Lung (tissue), 12 donors: ENCODE results near the gene PABPN1L. TPM values are rescaled to one million over a fixed set of nuclear protein-coding genes. Genes with fewer than 3 reads are reported as not detected.

Source experiments
- ATAC-seq: fragments of 200-7000 bp; cut with Tn5 transposase; one replicate; pipeline ENCODE4 v1.9.1; 2020; ENCODE audit warnings: moderate number of reproducible peaks; ENCODE audit not compliant: insufficient read depth, low FRiP score
- DNase-seq, 3 donors: peaks; one replicate each; pipeline ENCODE4 v3.0.0-alpha.2; 2013 to 2017
- H3K27ac ChIP-seq, 2 donors: one replicate each; pipeline ENCODE4 v1.5.1; 2013; ENCODE audit warnings: mild to moderate bottlenecking in 2 of 2, moderate library complexity in 2 of 2, control low read depth in 1 of 2, inconsistent platforms in 1 of 2, low read depth in 1 of 2, low read length in 1 of 2
- H3K27me3 ChIP-seq, 3 donors: one replicate each; pipeline ENCODE4 v1.5.1; 2013; ENCODE audit warnings: low read length in 2 of 3; ENCODE audit not compliant: control insufficient read depth in 3 of 3, insufficient read depth in 3 of 3
- H3K36me3 ChIP-seq, 4 donors: one replicate each; pipeline ENCODE4 v1.5.1; 2013; ENCODE audit warnings: low read length in 4 of 4, mild to moderate bottlenecking in 1 of 4, moderate library complexity in 1 of 4; ENCODE audit not compliant: control insufficient read depth in 4 of 4, insufficient read depth in 4 of 4
- H3K4me1 ChIP-seq, 5 donors: one replicate each; pipeline ENCODE4 v1.5.1; 2013; ENCODE audit warnings: low read length in 5 of 5, mild to moderate bottlenecking in 2 of 5, moderate library complexity in 1 of 5; ENCODE audit not compliant: control insufficient read depth in 5 of 5, insufficient read depth in 5 of 5
- H3K4me3 ChIP-seq: one replicate; pipeline ENCODE4 v1.5.1; 2013; ENCODE audit warnings: mild to moderate bottlenecking, control low read depth, moderate library complexity
- H3K9ac ChIP-seq, 2 donors: one replicate each; pipeline ENCODE4 v1.5.1; 2013; ENCODE audit warnings: low read length in 2 of 2, control low read depth in 1 of 2; ENCODE audit not compliant: insufficient read depth in 1 of 2
- H3K9me3 ChIP-seq, 4 donors: one replicate each; pipeline ENCODE4 v1.5.1; 2013; ENCODE audit warnings: low read length in 3 of 4, mild to moderate bottlenecking in 1 of 4, moderate library complexity in 1 of 4; ENCODE audit not compliant: control insufficient read depth in 4 of 4, insufficient read depth in 3 of 4
- CTCF ChIP-seq: IDR thresholded peaks from 2 replicates; pipeline ENCODE4 v1.5.1; 2012; ENCODE audit warnings: mild to moderate bottlenecking; ENCODE audit errors: control extremely low read depth, extremely low read depth
- WGBS, 2 donors: extraction: QIAGEN DNeasy Blood & Tissue Kit; methylation state at CpG; one replicate each; pipeline ENCODE4 v1.1.7; 2013; 5-methylcytosine and 5-hydroxymethylcytosine counted together
- polyA plus RNA-seq, 2 donors: library from polyadenylated mRNA; stranded (reverse); fragments of 200-250 nt; gene quantifications; one replicate each; pipeline ENCODE4 v1.2.1, GENCODE V29; 2013
- total RNA-seq, 2 donors: library from RNA; depleted of rRNA in 1 of 2; stranded (reverse); fragments of >200 nt in 1 of 2; gene quantifications; one replicate each; pipeline ENCODE4 v1.2.1, GENCODE V29; 2014 to 2021
- donor health status: control.
- donor health status: control.
- donor health status: Bipolar disorder and iron deficiency.
- donor health status: healthy.
- donor health status: DM: yes; HTN: yes; CAD: no.

PABPN1L gene
- total and polyA plus RNA-seq, 4 donors, result 0.03 to 0.22 TPM; not detected in 2

DNA sequence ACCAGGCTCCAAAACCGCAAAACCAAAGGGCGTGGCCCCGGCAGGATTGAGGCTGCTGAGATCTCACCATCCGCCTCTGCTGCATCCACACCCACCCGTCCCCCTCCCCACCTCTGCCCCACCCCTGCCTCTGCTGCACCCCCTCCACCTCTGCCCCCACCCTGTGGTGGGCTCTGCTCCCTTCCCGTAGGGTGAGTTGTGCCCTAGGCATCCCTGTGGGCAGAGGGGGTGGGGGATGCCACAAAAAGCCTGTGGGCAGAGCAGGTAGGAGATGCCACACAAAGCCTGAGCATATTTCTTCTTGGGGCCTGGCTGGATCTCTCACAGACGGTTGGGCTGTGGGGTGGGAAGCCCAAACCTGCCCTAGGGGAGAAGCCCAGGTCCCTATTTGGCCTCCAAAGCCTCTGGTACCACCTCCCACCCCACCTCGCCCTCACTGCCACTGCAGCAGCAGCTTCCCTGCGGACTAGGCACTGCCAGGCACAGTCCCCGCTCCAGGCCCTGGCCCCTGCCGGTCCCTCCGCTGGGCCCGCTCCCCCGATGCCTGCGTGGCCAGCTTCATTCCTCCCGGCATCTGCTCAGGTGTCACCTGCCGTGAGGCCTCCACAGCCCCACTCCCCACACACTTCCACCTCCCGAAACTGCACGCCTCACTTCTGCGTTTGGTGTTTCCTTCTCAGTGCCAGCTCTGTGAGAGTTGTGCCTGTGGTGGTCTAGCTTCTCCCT lies 11.3 kb upstream of the PABPN1L start:
- ATAC-seq, result no peak
- no peak overlapping the region for H3K4me3 ChIP-seq
- H3K9me3 ChIP-seq, result peaks cover 0 to 5% (median 0%) of the 10 kb centered on the region in 4 donors
- no peak overlapping the region for H3K9ac ChIP-seq
- peaks cover 0 to 15% (median 9%) of the 10 kb centered on the region in 5 donors for H3K4me1 ChIP-seq
- H3K27ac ChIP-seq, result no peak overlapping the region
- DNase-seq, result no peak
- TF ChIP-seq CTCF, result no peak
- peaks cover 0 to 6% (median 3%) of the 10 kb centered on the region in 3 donors for H3K27me3 ChIP-seq
- peaks cover 0 to 12% (median 0%) of the 10 kb centered on the region in 4 donors for H3K36me3 ChIP-seq
- 86 to 91% methylated on average over 20 of the region's 20 CpGs for WGBS, 2 donors

- Histone ChIP-seq H3K4me1 (peaks cover 0 to 15% (median 3%) of the 10 kb centered on the region in 5 donors), H3K4me3 (no peak overlapping the region), H3K27ac (no peak overlapping the region), H3K9ac (no peak overlapping the region), H3K9me3 (peaks cover 0 to 5% (median 0%) of the 10 kb centered on the region in 4 donors), H3K27me3 (peaks cover 0 to 6% (median 3%) of the 10 kb centered on the region in 3 donors), H3K36me3 (peaks cover 0 to 12% (median 0%) of the 10 kb centered on the region in 4 donors)
- 91 to 94% methylated on average over 33 of the region's 33 CpGs for WGBS, 2 donors
- TF ChIP-seq CTCF, result no peak
- ATAC-seq (no peak), DNase-seq (no peak)
Observed at GRCh38 chr16:88876942-88877526, 10.6 kb upstream of the PABPN1L start.

GRCh38 chr16:88875703-88876234 lies 9.3 kb upstream of the PABPN1L start:
- Histone ChIP-seq H3K9me3 (peaks cover 0 to 5% (median 0%) of the 10 kb centered on the region in 4 donors), H3K27me3 (peaks cover 3% of the 10 kb centered on the region in 3 donors), H3K4me1 (peaks cover 0 to 7% (median 1%) of the 10 kb centered on the region in 5 donors), H3K9ac (no peak overlapping the region), H3K4me3 (no peak overlapping the region), H3K36me3 (peaks cover 0 to 12% (median 0%) of the 10 kb centered on the region in 4 donors), H3K27ac (no peak overlapping the region)
- DNase-seq (no peak), ATAC-seq (no peak)
- no peak for TF ChIP-seq CTCF
- 93 to 95% methylated on average over 22 of the region's 22 CpGs for WGBS, 2 donors
